ENCODE measurements around the gene DDX5.

- TF ChIP-seq POLR2A (IDR thresholded peaks at IDR 0.05) (no peak), CTCF (IDR thresholded peaks at IDR 0.05) (no peak)
These were observed 39.9 kb downstream of the DDX5 start for GRCh38 chr17:64466019-64466735.
